Measurements from ENCODE around the gene ATP5PO.

Gene ATP5PO

GRCh38 chr21:33915368-33916199 is at the start of gene ATP5PO:
Gene ATP5PO, minus strand, starts transcription at chr21:33915804. Its CDS starts 41 bp downstream, at chr21:33915763.
- peak; percentile 98 for DNase-seq (ENCODE audit: low spot score)

GRCh38 chr21:33964706-33965325 is 49.2 kb upstream of the ATP5PO start:
- no peak for DNase-seq (ENCODE audit: low spot score)

GRCh38 chr21:33963848-33964555 is 48.4 kb upstream of the ATP5PO start:
- no peak for DNase-seq (ENCODE audit: low spot score)

- no peak for DNase-seq (ENCODE audit: low spot score)
Observed at GRCh38 chr21:33962290-33962689, 46.7 kb upstream of the ATP5PO start.

- no peak for DNase-seq (ENCODE audit: low spot score)
Observed at GRCh38 chr21:33961061-33961460, 45.5 kb upstream of the ATP5PO start.

- no peak for DNase-seq (ENCODE audit: low spot score)
Observed at GRCh38 chr21:33959680-33960079, 44.1 kb upstream of the ATP5PO start.

GRCh38 chr21:33954395-33954794 is 38.8 kb upstream of the ATP5PO start:
- DNase-seq (ENCODE audit: low spot score): no peak

- no peak for DNase-seq (ENCODE audit: low spot score)
Observed at GRCh38 chr21:33951276-33952178, 35.9 kb upstream of the ATP5PO start.

- no peak for DNase-seq (ENCODE audit: low spot score)
Observed at GRCh38 chr21:33950431-33951079, 35.0 kb upstream of the ATP5PO start.

- no peak for DNase-seq (ENCODE audit: low spot score)
Observed at GRCh38 chr21:33949516-33950430, 34.2 kb upstream of the ATP5PO start.

GRCh38 chr21:33948951-33949444 is 33.4 kb upstream of the ATP5PO start:
- no peak for DNase-seq (ENCODE audit: low spot score)

- DNase-seq (ENCODE audit: low spot score): no peak
Observed at GRCh38 chr21:33948096-33948950, 32.7 kb upstream of the ATP5PO start.

GRCh38 chr21:33947451-33948095 is 32.0 kb upstream of the ATP5PO start:
- peak; percentile 97 for DNase-seq (ENCODE audit: low spot score)

GRCh38 chr21:33945652-33946270 is 30.2 kb upstream of the ATP5PO start:
- no peak for DNase-seq (ENCODE audit: low spot score)

- DNase-seq (ENCODE audit: low spot score): no peak
Observed at GRCh38 chr21:33944185-33944763, 28.7 kb upstream of the ATP5PO start.

- DNase-seq (ENCODE audit: low spot score): no peak
Observed at GRCh38 chr21:33943293-33943692, 27.7 kb upstream of the ATP5PO start.

GRCh38 chr21:33942426-33942825 is 26.8 kb upstream of the ATP5PO start:
- DNase-seq (ENCODE audit: low spot score): no peak

GRCh38 chr21:33940881-33941245 is 25.3 kb upstream of the ATP5PO start:
- no peak for DNase-seq (ENCODE audit: low spot score)

All from LoVo (cell line).